ENCODE results near the gene GIMAP8.
"Not testable (repeated sequence)": the region's sequence is repeated elsewhere in the genome, so short reads cannot be mapped to it uniquely, and the experiment has no call there.

Gene GIMAP8

DNA sequence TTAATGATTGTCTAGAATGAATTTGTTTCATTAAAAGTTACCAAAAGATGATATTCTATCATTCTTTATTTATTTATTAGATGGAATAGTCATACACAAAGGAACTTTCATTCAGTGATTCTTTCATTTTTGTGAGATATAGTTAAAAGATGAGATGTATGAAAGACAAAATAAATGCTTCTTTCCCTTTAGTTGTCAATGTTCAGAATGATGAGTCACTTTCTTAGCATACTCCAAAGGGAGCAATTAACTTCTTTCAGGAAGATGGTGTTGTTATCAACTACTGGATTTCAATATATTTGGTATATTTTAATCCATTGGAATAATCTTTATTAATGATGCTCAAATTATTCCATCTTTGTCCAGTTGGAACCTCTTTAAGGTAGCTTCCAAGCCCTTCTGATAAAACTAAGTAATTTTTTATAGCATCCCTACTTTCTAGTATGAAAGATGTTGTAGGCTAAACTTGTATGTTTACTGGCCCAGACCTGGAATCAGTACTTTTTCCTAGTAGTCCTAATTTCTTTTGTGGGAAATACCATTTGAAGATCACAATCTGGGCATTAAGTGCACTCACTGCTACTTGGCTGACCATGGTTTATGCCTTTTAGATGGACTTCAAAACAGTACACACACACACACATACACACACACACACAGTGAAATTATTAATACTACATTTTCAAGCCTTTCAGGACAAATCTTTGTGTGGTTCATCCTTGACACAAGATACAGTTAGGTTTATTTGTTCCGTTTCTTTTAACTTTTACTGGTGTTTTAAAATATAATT, 66.7 kb downstream of the GIMAP8 start:
- DNase-seq: no peak

DNA sequence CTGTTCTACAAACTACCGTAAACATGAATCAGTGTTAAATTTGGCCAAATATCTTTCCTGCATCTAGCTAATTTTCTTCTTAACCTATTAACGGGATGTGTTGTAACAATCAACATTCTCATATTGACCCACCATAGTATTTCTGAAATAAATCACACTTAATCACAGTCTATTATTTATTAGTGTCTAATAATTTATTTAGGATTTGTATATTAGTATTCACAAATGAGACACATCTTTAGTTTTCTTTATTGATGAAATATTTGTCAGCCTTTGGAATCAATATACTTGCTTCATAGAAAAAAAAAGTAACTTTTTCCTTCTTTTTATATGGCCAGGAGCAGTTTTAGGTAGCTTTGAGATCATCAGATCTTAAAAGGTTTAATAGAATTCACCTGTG, 68.9 kb downstream of the GIMAP8 start:
- no peak for DNase-seq

DNA sequence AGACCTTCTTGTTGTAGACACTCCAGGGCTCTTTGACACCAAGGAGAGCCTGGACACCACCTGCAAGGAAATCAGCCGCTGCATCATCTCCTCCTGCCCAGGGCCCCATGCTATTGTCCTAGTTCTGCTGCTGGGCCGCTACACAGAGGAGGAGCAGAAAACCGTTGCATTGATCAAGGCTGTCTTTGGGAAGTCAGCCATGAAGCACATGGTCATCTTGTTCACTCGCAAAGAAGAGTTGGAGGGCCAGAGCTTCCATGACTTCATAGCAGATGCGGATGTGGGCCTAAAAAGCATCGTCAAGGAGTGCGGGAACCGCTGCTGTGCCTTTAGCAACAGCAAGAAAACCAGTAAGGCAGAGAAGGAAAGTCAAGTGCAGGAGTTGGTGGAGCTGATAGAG, 69.7 kb downstream of the GIMAP8 start:
- no peak for DNase-seq

DNA sequence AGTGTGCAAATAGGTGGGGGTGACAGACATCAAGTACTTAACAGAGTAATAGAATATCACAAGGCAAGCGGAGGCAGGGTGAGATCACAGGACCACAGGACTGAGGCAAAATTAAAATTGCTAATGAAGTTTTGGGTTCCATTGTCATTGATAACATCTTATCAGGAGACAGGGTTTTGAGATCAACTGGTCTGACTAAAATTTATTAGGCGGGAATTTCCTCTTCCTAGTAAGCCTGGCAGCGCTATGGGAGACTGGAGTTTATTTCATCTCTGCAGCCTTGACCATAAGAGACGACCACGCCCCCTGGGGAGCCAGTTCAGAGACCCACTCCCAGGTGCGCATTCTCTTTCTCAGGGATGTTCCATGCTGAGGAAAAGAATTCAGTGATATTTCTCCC, 72.5 kb downstream of the GIMAP8 start:
- DNase-seq: not testable (repeated sequence)

DNA sequence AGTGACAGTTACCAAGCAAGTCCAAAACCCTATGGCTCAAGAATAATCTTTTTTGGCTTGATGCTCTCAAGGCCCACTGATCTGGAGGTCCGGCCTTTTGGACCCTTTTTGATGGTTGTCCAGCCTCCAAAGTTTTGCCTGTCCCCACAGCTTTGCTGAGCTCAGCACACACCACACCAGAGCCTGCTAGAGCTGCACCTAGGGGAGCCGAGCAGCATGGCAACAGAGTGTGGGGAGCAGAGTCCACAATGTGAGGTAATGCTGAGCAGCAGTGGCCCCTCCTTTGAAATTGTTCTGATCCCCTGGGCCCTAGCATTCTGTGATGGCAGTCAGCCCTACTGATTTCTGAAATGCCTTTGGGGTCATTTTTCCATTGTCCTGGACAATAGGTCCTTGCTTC, 73.6 kb downstream of the GIMAP8 start:
- no peak for DNase-seq

Measured in T-helper 9 cell (primary cell).